SK-N-SH (cell line): Measurements from ENCODE around the gene EXD2. TPM values are rescaled to one million over a fixed set of nuclear protein-coding genes. Genes with fewer than 3 reads are reported as not detected.

Experiments
- CTCF ChIA-PET: fragments of 300-600, 350-600 bp; formaldehyde crosslinking; extraction: SDS; loops from one replicate; lab custom pipeline; 2021; lab: Yijun Ruan, JAX
- POLR2A ChIA-PET: fragments of 350-600 bp; sonication (Branson Sonifier 250); formaldehyde crosslinking; extraction: SDS; loops from one replicate; lab custom pipeline; 2020; ENCODE audit warnings: antibody characterized with exemption, inconsistent platforms; lab: Yijun Ruan, JAX
- DNase-seq: peaks from one replicate; pipeline ENCODE4 v3.0.0; 2012
- H2AFZ ChIP-seq: fragments of 200-600 bp; sonication (generic); 2 replicates; pipeline ENCODE4 v1.8.1; 2016; ENCODE audit warnings: antibody characterized with exemption, mild to moderate bottlenecking, low read depth
- H3F3A ChIP-seq: fragments of 200-600 bp; sonication (generic); replicated peaks from 2 replicates; pipeline ENCODE3; 2016; ENCODE audit warnings: antibody characterized with exemption, mild to moderate bottlenecking; ENCODE audit not compliant: insufficient read depth
- H3K27ac ChIP-seq, 2 experiments: fragments of 200-500 bp in 1 of 2; fragments of 200-600 bp in 1 of 2; sonication (Bioruptor generic) in 1 of 2; sonication (generic), shearing (Covaris generic) in 1 of 2; 2 replicates each; pipeline versions ENCODE4 v1.5.1 to v1.6.1; 2014 to 2016; ENCODE audit warnings: low read depth in 2 of 2, inconsistent platforms in 1 of 2, low read length in 1 of 2, mild to moderate bottlenecking in 1 of 2, mixed read lengths in 1 of 2
- H3K27me3 ChIP-seq: fragments of 200-600 bp; sonication (generic), shearing (Covaris generic); 2 replicates; pipeline ENCODE4 v1.6.1; 2016; ENCODE audit warnings: mixed run types; ENCODE audit not compliant: insufficient read depth
- H3K36me3 ChIP-seq, 2 experiments: fragments of 200-500 bp in 1 of 2; fragments of 200-600 bp in 1 of 2; sonication (Bioruptor generic) in 1 of 2; sonication (generic) in 1 of 2; replicated peaks in 1 of 2; 2 replicates each; pipeline versions ENCODE3 to v1.5.1; 2014 to 2016; ENCODE audit warnings: low read length in 1 of 2, mild to moderate bottlenecking in 1 of 2; ENCODE audit not compliant: insufficient read depth in 2 of 2, control insufficient read depth in 1 of 2
- H3K4me1 ChIP-seq, 2 experiments: fragments of 200-500 bp in 1 of 2; fragments of 200-600 bp in 1 of 2; sonication (Bioruptor generic) in 1 of 2; sonication (generic), shearing (Covaris generic) in 1 of 2; 2 replicates each; pipeline versions ENCODE4 v1.5.1 to v1.6.1; 2014 to 2016; ENCODE audit warnings: low read depth in 1 of 2, low read length in 1 of 2, mixed run types in 1 of 2; ENCODE audit not compliant: insufficient read depth in 2 of 2, control insufficient read depth in 1 of 2
- H3K4me2 ChIP-seq: fragments of 200-600 bp; sonication (generic), shearing (Covaris generic); 2 replicates; pipeline ENCODE4 v1.6.1; 2017; ENCODE audit warnings: mixed run types
- H3K4me3 ChIP-seq, 2 experiments: fragments of 200-500 bp in 1 of 2; fragments of 200-600 bp in 1 of 2; sonication (Bioruptor generic) in 1 of 2; sonication (generic), shearing (Covaris generic) in 1 of 2; 2 replicates each; pipeline versions ENCODE4 v1.5.1 to v1.8.1; 2014 to 2016; ENCODE audit warnings: low read depth in 2 of 2, inconsistent platforms in 1 of 2, low read length in 1 of 2, mild to moderate bottlenecking in 1 of 2, mixed read lengths in 1 of 2, moderate library complexity in 1 of 2
- H3K79me2 ChIP-seq: fragments of 200-600 bp; sonication (generic); 2 replicates; pipeline ENCODE4 v1.8.1; 2017; ENCODE audit warnings: mild to moderate bottlenecking; ENCODE audit not compliant: insufficient read depth
- H3K9ac ChIP-seq: fragments of 200-600 bp; sonication (generic); 2 replicates; pipeline ENCODE4 v1.6.1; 2017; ENCODE audit warnings: mixed run types
- H3K9me2 ChIP-seq: fragments of 200-600 bp; sonication (generic); 2 replicates; pipeline ENCODE4 v1.6.1; 2017; ENCODE audit warnings: mixed run types
- H3K9me3 ChIP-seq: fragments of 200-600 bp; sonication (generic); 2 replicates; pipeline ENCODE4 v1.6.1; 2017; ENCODE audit warnings: mixed run types, mild to moderate bottlenecking, moderate library complexity
- H4K20me1 ChIP-seq: fragments of 200-600 bp; sonication (generic); 2 replicates; pipeline ENCODE4 v1.6.1; 2017; ENCODE audit warnings: mild to moderate bottlenecking, mixed run types; ENCODE audit not compliant: insufficient read depth
- CHD2 ChIP-seq: fragments of 150-350 bp; IDR thresholded peaks from 2 replicates; pipeline ENCODE4 v1.6.1; 2018; ENCODE audit warnings: low read length; ENCODE audit not compliant: partially characterized antibody
- FOSL2 ChIP-seq: IDR thresholded peaks from 2 replicates; pipeline ENCODE4 v1.4.0; 2012; ENCODE audit warnings: low read depth, mild to moderate bottlenecking, moderate library complexity, borderline replicate concordance
- FOXJ3 ChIP-seq: sonication (generic); formaldehyde crosslinking; IDR thresholded peaks from 2 replicates; pipeline ENCODE4 v1.5.1; 2020; ENCODE audit warnings: mild to moderate bottlenecking, missing genetic modification reagents
- FOXM1 ChIP-seq: IDR thresholded peaks from 2 replicates; pipeline ENCODE4 v1.4.0; 2012; ENCODE audit warnings: low read depth, mild to moderate bottlenecking
- GABPA ChIP-seq: IDR thresholded peaks from 2 replicates; pipeline ENCODE4 v1.4.0; 2012; ENCODE audit warnings: low read depth, mild to moderate bottlenecking
- GATA2 ChIP-seq: sonication (generic); formaldehyde crosslinking; IDR thresholded peaks from 2 replicates; pipeline ENCODE4 v1.5.0; 2020; ENCODE audit warnings: mild to moderate bottlenecking, missing genetic modification reagents
- MXI1 ChIP-seq: IDR thresholded peaks from 2 replicates; pipeline ENCODE4 v1.6.1; 2012; ENCODE audit warnings: mild to moderate bottlenecking, low read depth, low read length, improper control_type of control experiment
- POLR2AphosphoS5 ChIP-seq: IDR thresholded peaks from 2 replicates; pipeline ENCODE4 v1.6.1; 2012; ENCODE audit warnings: low read depth, low read length
- RAD21 ChIP-seq: IDR thresholded peaks from 2 replicates; pipeline ENCODE4 v1.6.1; 2012; ENCODE audit warnings: mild to moderate bottlenecking, low read length
- RCOR1 ChIP-seq: fragments of 150-350 bp; IDR thresholded peaks from 2 replicates; pipeline ENCODE4 v1.6.1; 2017; ENCODE audit warnings: antibody characterized with exemption, low read length
- RFX5 ChIP-seq: IDR thresholded peaks from 2 replicates; pipeline ENCODE4 v1.6.1; 2012; ENCODE audit warnings: mild to moderate bottlenecking, improper control_type of control experiment, low read length
- SIN3A ChIP-seq: IDR thresholded peaks from 2 replicates; pipeline ENCODE4 v1.6.1; 2012; ENCODE audit warnings: low read depth, mild to moderate bottlenecking, low read length, moderate library complexity, borderline replicate concordance
- TAF1 ChIP-seq: IDR thresholded peaks from 2 replicates; pipeline ENCODE4 v1.6.1; 2012; ENCODE audit warnings: low read depth, mild to moderate bottlenecking, low read length, moderate library complexity, borderline replicate concordance
- TEAD4 ChIP-seq: IDR thresholded peaks from 2 replicates; pipeline ENCODE4 v1.4.0; 2012; ENCODE audit warnings: mild to moderate bottlenecking, borderline replicate concordance; ENCODE audit not compliant: insufficient read depth
- YY1 ChIP-seq: IDR thresholded peaks from 2 replicates; pipeline ENCODE4 v1.4.0; 2012; ENCODE audit warnings: low read depth, mild to moderate bottlenecking
- WGBS: methylation state at CpG from one replicate; pipeline ENCODE4 v1.1.6; 2017; ENCODE audit warnings: low lambda C conversion rate; 5-methylcytosine and 5-hydroxymethylcytosine counted together
- polyA plus RNA-seq, 3 experiments: library from polyadenylated mRNA; depleted of rRNA; stranded (reverse); fragments of >200 nt; gene quantifications; 2 replicates each; pipeline ENCODE4 v1.2.3, GENCODE V29; 2012
- TF ChIP-seq, protein P1 (sequence below): IDR thresholded peaks from 2 replicates; pipeline ENCODE4; 2012
- TF ChIP-seq, protein P2 (sequence below): fragments of 200-600 bp; sonication (generic); IDR thresholded peaks from 2 replicates; pipeline ENCODE4 v1.6.1; 2017; ENCODE audit warnings: antibody characterized with exemption, mild to moderate bottlenecking, moderate library complexity
- TF ChIP-seq, protein P3 (sequence below): fragments of 150-350 bp; IDR thresholded peaks from 2 replicates; pipeline ENCODE4 v1.6.1; 2016; ENCODE audit warnings: mild to moderate bottlenecking, low read depth, low read length

EXD2 gene
- polyA plus RNA-seq, 1 of the 3 experiments (the other 2 are of a cell fraction) = 15.1 TPM

DNA sequence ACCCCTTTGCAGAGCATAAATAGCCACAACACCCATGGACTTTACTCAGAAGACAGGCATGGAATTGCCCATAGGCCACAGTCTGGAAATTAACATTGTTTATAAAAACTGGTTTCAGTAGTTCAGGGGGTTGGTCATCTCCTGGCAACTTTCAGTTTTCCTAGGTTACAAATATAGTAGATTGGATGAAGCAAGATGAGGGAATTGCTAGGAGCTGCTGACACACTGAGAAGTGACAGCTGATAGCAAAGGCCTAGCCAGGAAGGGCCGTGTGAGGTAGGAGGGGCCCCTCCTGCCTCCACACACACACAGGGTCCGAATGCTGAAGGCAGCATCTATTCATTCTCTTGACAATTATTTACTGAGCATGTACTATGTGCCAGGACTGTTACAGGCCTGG is 76.9 kb downstream of the EXD2 start:
- no peak overlapping the region for H3K4me3 ChIP-seq
- peak overlapping the region in 1 of 2 experiments; percentile 58; a peak in 2 of 4 replicates for H3K27ac ChIP-seq
- no peaks in the 10 kb centered on the region for H4K20me1 ChIP-seq
- ChIA-PET POLR2A (no interaction called here), CTCF (interaction anchor here (1.1 kb wide), 1 partner anchor 192 kb away, joined by 3 read pairs; no protein-coding TSS in a partner anchor)
- 70% methylated on average over 2 of the region's 2 CpGs for WGBS
- peaks cover 6 to 9% of the 10 kb centered on the region in 2 experiments; a peak in 2 of 4 replicates for H3K4me1 ChIP-seq
- no peak overlapping the region; the same call in 1 of the 2 replicates for H3K9ac ChIP-seq
- H3F3A ChIP-seq = peaks cover 13% of the 10 kb centered on the region
- H3K4me2 ChIP-seq = 0 out of 2 replicates have a peak overlapping the region, but pooled peaks have one; percentile 11
- no peak overlapping the region for H2AFZ ChIP-seq
- no peaks in the 10 kb centered on the region for H3K36me3 ChIP-seq
- no peaks in the 10 kb centered on the region for H3K79me2 ChIP-seq
- H3K9me2 ChIP-seq = no peaks in the 10 kb centered on the region
- no peaks in the 10 kb centered on the region for H3K27me3 ChIP-seq
- no peak for DNase-seq
- no peak for TF ChIP-seq POLR2AphosphoS5
- TF ChIP-seq FOXM1 = no peak
- TF ChIP-seq, protein P1, sequence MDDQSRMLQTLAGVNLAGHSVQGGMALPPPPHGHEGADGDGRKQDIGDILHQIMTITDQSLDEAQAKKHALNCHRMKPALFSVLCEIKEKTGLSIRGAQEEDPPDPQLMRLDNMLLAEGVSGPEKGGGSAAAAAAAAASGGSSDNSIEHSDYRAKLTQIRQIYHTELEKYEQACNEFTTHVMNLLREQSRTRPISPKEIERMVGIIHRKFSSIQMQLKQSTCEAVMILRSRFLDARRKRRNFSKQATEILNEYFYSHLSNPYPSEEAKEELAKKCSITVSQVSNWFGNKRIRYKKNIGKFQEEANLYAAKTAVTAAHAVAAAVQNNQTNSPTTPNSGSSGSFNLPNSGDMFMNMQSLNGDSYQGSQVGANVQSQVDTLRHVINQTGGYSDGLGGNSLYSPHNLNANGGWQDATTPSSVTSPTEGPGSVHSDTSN = no peak
- no peak for TF ChIP-seq GATA2 (CRISPR knock-in tag)
- no peak for TF ChIP-seq SIN3A
- TF ChIP-seq CHD2 = no peak
- TF ChIP-seq, protein P2, sequence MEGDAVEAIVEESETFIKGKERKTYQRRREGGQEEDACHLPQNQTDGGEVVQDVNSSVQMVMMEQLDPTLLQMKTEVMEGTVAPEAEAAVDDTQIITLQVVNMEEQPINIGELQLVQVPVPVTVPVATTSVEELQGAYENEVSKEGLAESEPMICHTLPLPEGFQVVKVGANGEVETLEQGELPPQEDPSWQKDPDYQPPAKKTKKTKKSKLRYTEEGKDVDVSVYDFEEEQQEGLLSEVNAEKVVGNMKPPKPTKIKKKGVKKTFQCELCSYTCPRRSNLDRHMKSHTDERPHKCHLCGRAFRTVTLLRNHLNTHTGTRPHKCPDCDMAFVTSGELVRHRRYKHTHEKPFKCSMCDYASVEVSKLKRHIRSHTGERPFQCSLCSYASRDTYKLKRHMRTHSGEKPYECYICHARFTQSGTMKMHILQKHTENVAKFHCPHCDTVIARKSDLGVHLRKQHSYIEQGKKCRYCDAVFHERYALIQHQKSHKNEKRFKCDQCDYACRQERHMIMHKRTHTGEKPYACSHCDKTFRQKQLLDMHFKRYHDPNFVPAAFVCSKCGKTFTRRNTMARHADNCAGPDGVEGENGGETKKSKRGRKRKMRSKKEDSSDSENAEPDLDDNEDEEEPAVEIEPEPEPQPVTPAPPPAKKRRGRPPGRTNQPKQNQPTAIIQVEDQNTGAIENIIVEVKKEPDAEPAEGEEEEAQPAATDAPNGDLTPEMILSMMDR = no peak
- TF ChIP-seq TEAD4 = no peak
- TF ChIP-seq RCOR1 = no peak
- TF ChIP-seq MXI1 = no peak
- TF ChIP-seq, protein P3, sequence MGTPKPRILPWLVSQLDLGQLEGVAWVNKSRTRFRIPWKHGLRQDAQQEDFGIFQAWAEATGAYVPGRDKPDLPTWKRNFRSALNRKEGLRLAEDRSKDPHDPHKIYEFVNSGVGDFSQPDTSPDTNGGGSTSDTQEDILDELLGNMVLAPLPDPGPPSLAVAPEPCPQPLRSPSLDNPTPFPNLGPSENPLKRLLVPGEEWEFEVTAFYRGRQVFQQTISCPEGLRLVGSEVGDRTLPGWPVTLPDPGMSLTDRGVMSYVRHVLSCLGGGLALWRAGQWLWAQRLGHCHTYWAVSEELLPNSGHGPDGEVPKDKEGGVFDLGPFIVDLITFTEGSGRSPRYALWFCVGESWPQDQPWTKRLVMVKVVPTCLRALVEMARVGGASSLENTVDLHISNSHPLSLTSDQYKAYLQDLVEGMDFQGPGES = no peak
- TF ChIP-seq YY1 = no peak
- no peak for TF ChIP-seq FOSL2
- TF ChIP-seq TAF1 = no peak
- no peak for TF ChIP-seq RFX5
- TF ChIP-seq RAD21 = no peak
- TF ChIP-seq GABPA = no peak
- TF ChIP-seq FOXJ3 (CRISPR knock-in tag) = no peak
- H3K9me3 ChIP-seq = no peaks in the 10 kb centered on the region
